Thoracic aorta (tissue), 2 donors: ENCODE measurements around the gene EHMT2. TPM values are rescaled to one million over a fixed set of nuclear protein-coding genes. Genes with fewer than 3 reads are reported as not detected.
A peak's percentile ranks its signal among the peaks of the same experiment; 100 is the strongest.
"Not testable (repeated sequence)": the region's sequence is repeated elsewhere in the genome, so short reads cannot be mapped to it uniquely, and the experiment has no call there.

Experiments used
- ATAC-seq: fragments of 150-250 bp; one replicate; pipeline ENCODE4 v1.8.0; 2017; ENCODE audit warnings: low read depth; ENCODE audit not compliant: insufficient number of reproducible peaks, low FRiP score
- DNase-seq: peaks from one replicate; pipeline ENCODE4 v3.0.0-alpha.2; 2020; ENCODE audit warnings: low spot score
- H3K27ac ChIP-seq, 2 donors: fragments of 200-600 bp; sonication (generic); 1 replicate in 1 of 2; 2 replicates in 1 of 2; pipeline ENCODE4 v1.5.1; 2016; ENCODE audit warnings: mild to moderate bottlenecking in 2 of 2, moderate library complexity in 2 of 2
- H3K27me3 ChIP-seq: fragments of 200-600 bp; sonication (generic); replicated peaks from 2 replicates; pipeline ENCODE4 v1.6.0; 2016; ENCODE audit warnings: mild to moderate bottlenecking; ENCODE audit not compliant: insufficient read depth
- H3K36me3 ChIP-seq: fragments of 200-600 bp; sonication (generic); one replicate; pipeline ENCODE4 v1.5.1; 2016
- H3K4me1 ChIP-seq, 2 donors: fragments of 200-600 bp; sonication (generic); 1 replicate in 1 of 2; 2 replicates in 1 of 2; pipeline versions ENCODE4 v1.5.1 to v1.6.0; 2016; ENCODE audit warnings: low read depth in 2 of 2, mild to moderate bottlenecking in 1 of 2; ENCODE audit not compliant: control insufficient read depth in 1 of 2
- H3K4me3 ChIP-seq: fragments of 200-600 bp; sonication (generic); 2 replicates; pipeline ENCODE4 v1.5.1; 2016; ENCODE audit warnings: mild to moderate bottlenecking
- H3K9me3 ChIP-seq: fragments of 200-600 bp; sonication (generic); 2 replicates; pipeline ENCODE4 v1.5.1; 2016
- total RNA-seq, 2 donors: library from RNA; depleted of rRNA; stranded (reverse); fragments of >200 nt; gene quantifications; one replicate each; pipeline versions ENCODE4 v1.1.0 to v1.2.3, GENCODE V29; 2016
- TF ChIP-seq, protein P1 (sequence below): fragments of 200-600 bp; sonication (generic); IDR thresholded peaks from one replicate; pipeline ENCODE4 v1.5.1; 2019; ENCODE audit warnings: antibody characterized with exemption

EHMT2 gene
- total RNA-seq, 2 donors from 2014 or later: 19.5 to 33.2 TPM

GRCh38 chr6:31844507-31844906 is 53.0 kb downstream of the EHMT2 start:
- Histone ChIP-seq H3K36me3 (peaks cover 14% of the 10 kb centered on the region), H3K4me3 (no peak overlapping the region), H3K27ac (no peak overlapping the region), H3K27me3 (no peaks in the 10 kb centered on the region), H3K4me1 (no peaks in the 10 kb centered on the region), H3K9me3 (no peaks in the 10 kb centered on the region)
- TF ChIP-seq, protein P1, sequence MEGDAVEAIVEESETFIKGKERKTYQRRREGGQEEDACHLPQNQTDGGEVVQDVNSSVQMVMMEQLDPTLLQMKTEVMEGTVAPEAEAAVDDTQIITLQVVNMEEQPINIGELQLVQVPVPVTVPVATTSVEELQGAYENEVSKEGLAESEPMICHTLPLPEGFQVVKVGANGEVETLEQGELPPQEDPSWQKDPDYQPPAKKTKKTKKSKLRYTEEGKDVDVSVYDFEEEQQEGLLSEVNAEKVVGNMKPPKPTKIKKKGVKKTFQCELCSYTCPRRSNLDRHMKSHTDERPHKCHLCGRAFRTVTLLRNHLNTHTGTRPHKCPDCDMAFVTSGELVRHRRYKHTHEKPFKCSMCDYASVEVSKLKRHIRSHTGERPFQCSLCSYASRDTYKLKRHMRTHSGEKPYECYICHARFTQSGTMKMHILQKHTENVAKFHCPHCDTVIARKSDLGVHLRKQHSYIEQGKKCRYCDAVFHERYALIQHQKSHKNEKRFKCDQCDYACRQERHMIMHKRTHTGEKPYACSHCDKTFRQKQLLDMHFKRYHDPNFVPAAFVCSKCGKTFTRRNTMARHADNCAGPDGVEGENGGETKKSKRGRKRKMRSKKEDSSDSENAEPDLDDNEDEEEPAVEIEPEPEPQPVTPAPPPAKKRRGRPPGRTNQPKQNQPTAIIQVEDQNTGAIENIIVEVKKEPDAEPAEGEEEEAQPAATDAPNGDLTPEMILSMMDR: no peak
- no peak for DNase-seq
- ATAC-seq: no peak

GRCh38 chr6:31842053-31842452 is 55.4 kb downstream of the EHMT2 start:
- no peak overlapping the region for H3K27ac ChIP-seq
- no peaks in the 10 kb centered on the region for H3K9me3 ChIP-seq
- peaks cover 36% of the 10 kb centered on the region for H3K36me3 ChIP-seq
- H3K4me1 ChIP-seq: peaks cover 14 to 15% of the 10 kb centered on the region in 2 donors
- ATAC-seq: no peak
- TF ChIP-seq, protein P1: no peak
- no peak overlapping the region for H3K4me3 ChIP-seq
- DNase-seq: no peak
- H3K27me3 ChIP-seq: no peaks in the 10 kb centered on the region

GRCh38 chr6:31839779-31840126 is 57.7 kb downstream of the EHMT2 start:
- not testable (repeated sequence) for ATAC-seq, H3K9me3 ChIP-seq, H3K27ac ChIP-seq, DNase-seq, H3K27me3 ChIP-seq, H3K4me3 ChIP-seq
- peaks cover 40% of the 10 kb centered on the region for H3K36me3 ChIP-seq
- H3K4me1 ChIP-seq: peaks cover 31% of the 10 kb centered on the region in 2 donors

GRCh38 chr6:31838968-31839367 is 58.5 kb downstream of the EHMT2 start:
- TF ChIP-seq, protein P1: no peak
- Histone ChIP-seq H3K36me3 (peaks cover 40% of the 10 kb centered on the region), H3K9me3 (no peaks in the 10 kb centered on the region)

DNA sequence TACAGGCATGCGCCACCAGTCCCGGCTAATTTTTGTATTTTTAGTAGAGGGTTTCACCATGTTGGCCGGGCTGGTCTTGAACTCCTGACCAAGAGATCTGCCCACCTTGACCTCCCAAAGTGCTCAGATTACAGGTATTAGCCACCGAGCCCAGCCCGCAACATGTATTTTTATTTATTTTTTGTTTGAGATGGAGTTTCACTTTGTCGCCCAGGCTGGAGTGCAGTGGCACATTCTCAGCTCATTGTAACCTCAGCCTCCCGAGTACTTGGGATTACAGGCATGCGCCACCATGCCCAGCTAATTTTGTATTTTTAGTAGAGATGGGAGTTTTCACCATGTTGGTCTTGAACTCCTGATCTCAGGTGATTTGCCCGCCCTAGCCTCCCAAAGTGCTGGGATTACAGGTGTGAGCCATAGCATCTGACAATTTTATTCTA is 59.4 kb downstream of the EHMT2 start:
- peaks cover 35 to 40% of the 10 kb centered on the region in 2 donors for H3K4me1 ChIP-seq
- not testable (repeated sequence) for H3K9me3 ChIP-seq, ATAC-seq, DNase-seq, H3K27me3 ChIP-seq, H3K27ac ChIP-seq
- H3K4me3 ChIP-seq: peak overlapping the region; percentile 98
- H3K36me3 ChIP-seq: peaks cover 40% of the 10 kb centered on the region

More at GRCh38 chr6:31838968-31839367, 58.5 kb downstream of the EHMT2 start:
- no peak for DNase-seq
- Histone ChIP-seq H3K27me3 (no peaks in the 10 kb centered on the region), H3K27ac (no peak overlapping the region), H3K4me1 (peaks cover 33 to 35% of the 10 kb centered on the region in 2 donors), H3K4me3 (no peak overlapping the region)
- ATAC-seq: no peak

DNA sequence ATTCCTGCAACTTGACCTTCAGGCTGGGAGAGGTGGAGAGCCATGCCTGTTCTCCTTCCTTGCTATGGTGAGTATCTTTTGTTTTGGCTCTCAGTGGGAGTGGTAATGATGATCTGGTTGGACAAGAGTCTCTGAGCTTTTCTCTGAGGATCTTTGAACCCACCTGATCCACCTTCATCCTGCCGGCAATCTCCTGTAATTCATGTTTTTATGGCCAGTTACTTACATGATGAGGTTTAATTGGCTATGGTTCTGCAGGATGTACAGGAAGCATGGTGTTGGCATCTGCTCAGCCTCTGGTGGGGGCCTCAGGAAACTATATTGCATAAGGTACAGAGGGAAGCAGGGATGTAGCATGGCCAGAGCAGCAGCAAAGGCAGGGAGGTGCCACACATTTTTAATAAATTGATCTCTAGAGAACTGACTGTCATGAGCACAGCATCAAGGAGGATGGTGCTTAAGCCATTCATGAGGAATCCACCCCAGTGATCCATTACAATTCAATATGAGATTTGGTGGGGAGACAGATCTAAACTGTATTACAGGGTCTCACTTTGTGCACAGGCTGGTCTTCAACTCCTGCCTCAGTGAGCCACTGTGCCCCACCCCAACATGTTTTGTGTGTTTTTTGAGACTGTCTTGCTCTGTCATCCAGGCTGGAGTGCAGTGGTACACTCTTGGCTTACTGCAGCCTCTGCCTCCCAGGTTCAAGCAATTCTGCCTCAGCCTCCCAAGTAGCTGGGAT is 60.0 kb downstream of the EHMT2 start:
- peak overlapping the region; percentile 27 to 92 for H3K27ac ChIP-seq
- no peak for DNase-seq
- no peaks in the 10 kb centered on the region for H3K9me3 ChIP-seq
- ATAC-seq: no peak
- peaks cover 40% of the 10 kb centered on the region for H3K36me3 ChIP-seq
- TF ChIP-seq, protein P1: no peak
- H3K27me3 ChIP-seq: no peaks in the 10 kb centered on the region
- H3K4me3 ChIP-seq: peak overlapping the region; percentile 98
- H3K4me1 ChIP-seq: peaks cover 35 to 40% of the 10 kb centered on the region in 2 donors
